Testis (tissue), 3 donors: ENCODE data around the gene PLA2G3. TPM values are rescaled to one million over a fixed set of nuclear protein-coding genes. Genes with fewer than 3 reads are reported as not detected.

Source experiments
- DNase-seq: peaks from one replicate; pipeline ENCODE4 v3.0.0-alpha.2; 2019
- H3K27ac ChIP-seq, 2 donors: fragments of 200-600 bp; sonication (generic); one replicate each; pipeline ENCODE4 v1.5.1; 2019
- H3K27me3 ChIP-seq: fragments of 200-600 bp; sonication (generic); one replicate; pipeline ENCODE4 v1.5.1; 2019
- H3K36me3 ChIP-seq: fragments of 200-600 bp; sonication (generic); one replicate; pipeline ENCODE4 v1.5.1; 2017; ENCODE audit warnings: low read depth; ENCODE audit errors: missing control alignments
- H3K4me1 ChIP-seq: fragments of 200-600 bp; sonication (generic); one replicate; pipeline ENCODE4 v1.5.1; 2019
- H3K4me3 ChIP-seq, 2 donors: fragments of 200-600 bp; sonication (generic); one replicate each; pipeline ENCODE4 v1.5.1; 2017 to 2019
- H3K9me3 ChIP-seq: fragments of 200-600 bp; sonication (generic); one replicate; pipeline ENCODE4 v1.5.1; 2017
- POLR2A ChIP-seq: fragments of 450-650 bp; IDR thresholded peaks from one replicate; pipeline ENCODE4 v1.6.1; 2017; ENCODE audit warnings: antibody characterized with exemption, mild to moderate bottlenecking, moderate library complexity
- WGBS, 2 donors: methylation state at CpG; one replicate each; pipeline ENCODE4 v1.1.5; 2018; 5-methylcytosine and 5-hydroxymethylcytosine counted together
- intact Hi-C: fragments of 100-400 bp; cut with DNase I; formaldehyde crosslinking; loops from one replicate; pipeline ENCODE4 v1.15.1; 2023; ENCODE audit warnings: low total_unique reads
- polyA plus RNA-seq: library from polyadenylated mRNA; stranded (reverse); fragments of 350-450 nt; fragmentation: Illumina TruSeq; extraction: RNeasy Lipid Tissue Mini Kit (QIAGEN cat#74804); gene quantifications from one replicate; pipeline ENCODE4 v1.2.3, GENCODE V29; 2014; ENCODE audit warnings: low read depth, low replicate concordance; ENCODE audit not compliant: insufficient read depth
- total RNA-seq, 2 donors: library from RNA; depleted of rRNA; stranded (reverse); fragments of >200 nt; gene quantifications; one replicate each; pipeline ENCODE4 v1.2.3, GENCODE V29; 2016
- TF ChIP-seq, protein P1 (sequence below), 3 experiments: fragments of 450-650 bp in 2 of 3; fragments of 200-600 bp in 1 of 3; sonication (generic) in 1 of 3; IDR thresholded peaks; one replicate each; pipeline ENCODE4 v1.5.1; 2016 to 2019; ENCODE audit warnings: antibody characterized with exemption in 3 of 3, mild to moderate bottlenecking in 2 of 3, moderate library complexity in 1 of 3

The PLA2G3 gene
- total and polyA plus RNA-seq, 3 donors from 2014 or later, result 0.44 to 0.68 (median 0.55) TPM

DNA sequence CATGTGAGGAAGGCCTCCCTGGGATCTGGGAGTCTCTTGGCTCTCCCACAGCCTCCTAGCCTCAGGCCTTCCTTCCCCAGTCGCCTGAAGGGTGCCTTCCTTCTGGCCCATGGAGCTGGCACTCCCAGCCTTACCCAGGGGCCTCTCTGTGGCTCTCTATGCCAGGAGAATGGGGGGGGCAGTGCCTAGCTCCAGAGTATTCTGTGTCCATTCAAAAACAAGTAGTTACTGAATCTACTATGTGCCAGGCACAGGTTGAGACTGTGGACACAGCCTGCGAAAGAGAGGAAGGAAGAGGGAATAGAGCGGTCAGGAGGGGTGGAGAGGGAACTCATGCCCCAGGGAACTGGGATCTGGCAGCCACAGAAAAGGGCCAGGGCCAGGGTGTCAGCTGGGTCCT, 2.7 kb upstream of the PLA2G3 start:
- Histone ChIP-seq H3K27me3 (no peaks in the 10 kb centered on the region), H3K27ac (no peak overlapping the region), H3K4me3 (no peak overlapping the region), H3K4me1 (no peaks in the 10 kb centered on the region), H3K9me3 (no peaks in the 10 kb centered on the region), H3K36me3 (no peaks in the 10 kb centered on the region)
- 77 to 80% methylated on average over 2 to 3 of the region's 3 CpGs for WGBS, 2 donors
- no peak for DNase-seq
- intact Hi-C loops, result loop anchor here (10.0 kb wide), 1 partner anchor 48 kb away; no protein-coding TSS in a partner anchor
- TF ChIP-seq, protein P1, sequence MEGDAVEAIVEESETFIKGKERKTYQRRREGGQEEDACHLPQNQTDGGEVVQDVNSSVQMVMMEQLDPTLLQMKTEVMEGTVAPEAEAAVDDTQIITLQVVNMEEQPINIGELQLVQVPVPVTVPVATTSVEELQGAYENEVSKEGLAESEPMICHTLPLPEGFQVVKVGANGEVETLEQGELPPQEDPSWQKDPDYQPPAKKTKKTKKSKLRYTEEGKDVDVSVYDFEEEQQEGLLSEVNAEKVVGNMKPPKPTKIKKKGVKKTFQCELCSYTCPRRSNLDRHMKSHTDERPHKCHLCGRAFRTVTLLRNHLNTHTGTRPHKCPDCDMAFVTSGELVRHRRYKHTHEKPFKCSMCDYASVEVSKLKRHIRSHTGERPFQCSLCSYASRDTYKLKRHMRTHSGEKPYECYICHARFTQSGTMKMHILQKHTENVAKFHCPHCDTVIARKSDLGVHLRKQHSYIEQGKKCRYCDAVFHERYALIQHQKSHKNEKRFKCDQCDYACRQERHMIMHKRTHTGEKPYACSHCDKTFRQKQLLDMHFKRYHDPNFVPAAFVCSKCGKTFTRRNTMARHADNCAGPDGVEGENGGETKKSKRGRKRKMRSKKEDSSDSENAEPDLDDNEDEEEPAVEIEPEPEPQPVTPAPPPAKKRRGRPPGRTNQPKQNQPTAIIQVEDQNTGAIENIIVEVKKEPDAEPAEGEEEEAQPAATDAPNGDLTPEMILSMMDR (IDR thresholded peaks at IDR 0.05), result no peak
- TF ChIP-seq POLR2A, result no peak

DNA sequence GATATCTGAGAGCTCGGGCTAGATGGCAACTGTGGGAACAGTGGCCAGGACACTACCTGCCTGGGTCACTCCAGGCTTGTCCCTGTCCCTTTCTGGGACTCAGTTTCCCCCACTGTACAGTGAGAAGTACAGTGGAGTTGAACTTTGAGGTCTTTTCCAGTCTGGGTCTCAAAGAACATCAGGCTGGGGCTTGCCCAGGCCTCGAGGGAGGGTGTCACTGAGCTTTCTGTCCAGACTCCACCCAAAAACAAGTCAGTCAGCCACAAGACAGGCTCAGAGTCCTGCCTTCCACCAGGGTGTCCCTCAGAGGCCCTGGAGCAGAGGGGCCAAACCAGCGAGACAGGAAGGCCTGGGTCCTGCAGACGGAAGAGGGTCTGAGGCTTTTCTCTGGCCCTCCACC, 2.0 kb upstream of the PLA2G3 start:
- no peaks in the 10 kb centered on the region for H3K36me3 ChIP-seq
- DNase-seq, result no peak
- H3K27ac ChIP-seq, result no peak overlapping the region
- H3K4me3 ChIP-seq, result no peak overlapping the region
- H3K27me3 ChIP-seq, result no peaks in the 10 kb centered on the region
- TF ChIP-seq, protein P1 (IDR thresholded peaks at IDR 0.05), result no peak
- TF ChIP-seq POLR2A, result no peak
- H3K4me1 ChIP-seq, result no peaks in the 10 kb centered on the region
- no peaks in the 10 kb centered on the region for H3K9me3 ChIP-seq
- intact Hi-C loops, result loop anchor here (10.0 kb wide), 1 partner anchor 47 kb away; no protein-coding TSS in a partner anchor
- 88 to 96% methylated on average over 2 to 4 of the region's 4 CpGs for WGBS, 2 donors

DNA sequence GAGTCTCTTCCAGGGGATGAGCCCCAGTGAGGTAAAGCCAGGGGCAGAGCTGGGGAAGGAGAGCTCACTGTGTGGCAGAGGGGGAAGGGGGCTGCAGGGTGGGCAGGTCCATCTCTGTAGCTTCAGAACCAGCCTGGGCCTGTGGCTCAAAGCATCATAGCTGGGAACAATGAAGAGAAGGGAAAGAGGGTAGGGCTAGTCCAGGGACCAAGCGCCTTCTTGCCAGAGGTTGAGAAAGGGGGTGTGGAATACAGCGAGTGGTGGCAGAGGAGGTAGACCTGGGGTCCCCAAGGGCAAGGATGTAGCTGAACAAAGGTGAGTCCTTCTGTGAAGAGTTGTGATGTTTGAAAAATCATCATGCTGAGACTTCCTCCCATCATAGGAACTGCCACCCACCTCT, 1.2 kb upstream of the PLA2G3 start:
- Histone ChIP-seq H3K4me1 (no peaks in the 10 kb centered on the region), H3K27me3 (no peaks in the 10 kb centered on the region), H3K4me3 (no peak overlapping the region), H3K36me3 (no peaks in the 10 kb centered on the region), H3K27ac (no peak overlapping the region), H3K9me3 (no peaks in the 10 kb centered on the region)
- intact Hi-C loops, result loop anchor here (10.0 kb wide), 1 partner anchor 47 kb away; no protein-coding TSS in a partner anchor
- no peak for TF ChIP-seq POLR2A
- TF ChIP-seq, protein P1 (IDR thresholded peaks at IDR 0.05), result no peak
- no peak for DNase-seq
- 81 to 100% methylated on average over 2 of the region's 2 CpGs for WGBS, 2 donors

DNA sequence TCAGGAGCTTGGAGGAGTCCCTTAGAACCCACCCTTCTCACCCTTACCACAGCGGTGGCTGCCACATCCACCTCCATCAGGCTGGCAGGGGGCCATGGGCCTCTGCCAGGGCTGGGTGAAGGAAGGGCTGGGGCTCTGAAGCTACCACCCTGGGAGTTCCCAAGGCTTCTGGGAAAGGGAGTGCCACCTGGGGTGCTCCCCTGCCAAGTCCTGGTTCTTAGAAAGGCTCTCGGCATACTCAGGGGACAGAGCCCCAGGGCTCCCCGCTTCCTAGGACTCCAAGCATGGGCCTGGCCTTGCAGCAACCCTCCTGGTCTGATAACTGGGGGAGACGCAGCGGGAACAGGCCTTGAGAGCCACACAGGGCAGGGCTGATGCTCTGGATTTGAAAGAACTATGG, 438 bp upstream of the PLA2G3 start:
- no peak overlapping the region for H3K27ac ChIP-seq
- no peaks in the 10 kb centered on the region for H3K4me1 ChIP-seq
- no peak overlapping the region for H3K4me3 ChIP-seq
- no peaks in the 10 kb centered on the region for H3K27me3 ChIP-seq
- 20 to 82% methylated on average over 1 to 5 of the region's 5 CpGs for WGBS, 2 donors
- no peak for DNase-seq
- intact Hi-C loops, result loop anchor here (10.0 kb wide), 1 partner anchor 46 kb away; no protein-coding TSS in a partner anchor
- H3K9me3 ChIP-seq, result no peaks in the 10 kb centered on the region
- no peaks in the 10 kb centered on the region for H3K36me3 ChIP-seq
- TF ChIP-seq POLR2A, result no peak
- TF ChIP-seq, protein P1 (IDR thresholded peaks at IDR 0.05), result no peak

DNA sequence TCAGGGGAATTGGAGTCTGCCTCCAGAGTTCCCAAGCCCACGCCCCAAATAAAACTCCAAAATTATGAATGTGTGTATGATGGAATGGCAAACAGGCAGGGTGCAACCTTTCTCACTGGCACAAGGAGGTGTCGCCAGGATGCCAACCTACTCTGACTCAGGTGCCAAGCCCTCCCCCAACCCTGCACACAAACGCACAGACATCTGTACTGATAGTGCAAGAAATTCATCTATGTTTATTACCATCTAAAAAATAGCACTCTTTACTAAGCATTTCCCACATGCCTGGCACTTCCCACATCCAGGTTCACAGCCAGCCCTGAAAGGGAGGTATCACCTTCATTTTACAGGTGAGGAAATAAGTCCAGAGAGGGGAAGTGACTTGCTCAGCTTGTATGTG, 1.2 kb downstream of the PLA2G3 start:
- Histone ChIP-seq H3K9me3 (no peaks in the 10 kb centered on the region), H3K27me3 (no peaks in the 10 kb centered on the region), H3K36me3 (no peaks in the 10 kb centered on the region), H3K27ac (no peak overlapping the region), H3K4me3 (no peak overlapping the region), H3K4me1 (no peaks in the 10 kb centered on the region)
- TF ChIP-seq POLR2A, result no peak
- TF ChIP-seq, protein P1 (IDR thresholded peaks at IDR 0.05), result no peak
- no peak for DNase-seq
- WGBS, 2 donors, result 82 to 86% methylated on average over 3 of the region's 3 CpGs
- intact Hi-C loops, result no loop called here
